HepG2 (cell line): ENCODE results near the gene SAMD14. TPM values are rescaled to one million over a fixed set of nuclear protein-coding genes. Genes with fewer than 3 reads are reported as not detected.

Source experiments
- ATAC-seq: fragments of 200-7000 bp; cut with Tn5 transposase; 3 replicates; pipeline ENCODE4 v1.9.1; 2020; ENCODE audit warnings: mild to moderate bottlenecking, moderate library complexity
- BruUV-seq: library from RNA; stranded (reverse); fragments of 400-500 nt; replicated peaks from 2 replicates; lab custom pipeline; 2021; lab: Mats Ljungman, UMichigan
- CTCF ChIA-PET: fragments of 300-600 bp; formaldehyde crosslinking; extraction: SDS; loops from one replicate; lab custom pipeline; 2021; ENCODE audit warnings: low total read pairs, inconsistent platforms, low intra/inter-chr PET ratio; lab: Yijun Ruan, JAX
- POLR2A ChIA-PET: fragments of 350-600 bp; sonication (Branson Sonifier 250); formaldehyde crosslinking; loops from one replicate; lab custom pipeline; 2020; ENCODE audit warnings: antibody characterized with exemption, inconsistent platforms; lab: Yijun Ruan, JAX
- DNase-seq: peaks from one replicate; pipeline ENCODE4 v3.0.0-alpha.2; 2015; ENCODE audit warnings: low spot score
- FAIRE-seq: peaks from 3 replicates; lab custom pipeline; 2011; peaks lifted over from hg19 to GRCh38; lab: Jason Lieb, UNC
- H2AFZ ChIP-seq: one replicate; pipeline ENCODE4 v1.6.1; 2011; ENCODE audit warnings: low read length, inconsistent platforms
- H3K27ac ChIP-seq: fragments of 300-600 bp; 3 replicates; pipeline ENCODE4 v1.8.0; 2011; ENCODE audit warnings: mixed run types, mild to moderate bottlenecking, mixed read lengths, low read length, inconsistent platforms; ENCODE audit not compliant: insufficient read depth; ENCODE audit errors: extremely low read length
- H3K27me3 ChIP-seq, 2 experiments: fragments of 200-600 bp in 1 of 2; 2 replicates in 1 of 2; 3 replicates in 1 of 2; pipeline versions ENCODE4 v1.6.0 to v1.8.0; 2011; ENCODE audit warnings: low read length in 2 of 2, mild to moderate bottlenecking in 2 of 2, moderate library complexity in 2 of 2, inconsistent platforms in 1 of 2; ENCODE audit not compliant: insufficient read depth in 2 of 2, control insufficient read depth in 1 of 2
- H3K36me3 ChIP-seq, 2 experiments: fragments of 200-600 bp in 1 of 2; replicated peaks in 1 of 2; 2 replicates in 1 of 2; 3 replicates in 1 of 2; pipeline versions ENCODE4 v1.5.1 to v1.8.0; 2011; ENCODE audit warnings: low read length in 2 of 2, inconsistent platforms in 1 of 2; ENCODE audit not compliant: insufficient read depth in 2 of 2, control insufficient read depth in 1 of 2
- H3K4me1 ChIP-seq: 2 replicates; pipeline ENCODE4 v1.5.1; 2012; ENCODE audit warnings: low read length, inconsistent platforms; ENCODE audit not compliant: insufficient read depth
- H3K4me2 ChIP-seq: 2 replicates; pipeline ENCODE4 v1.6.0; 2011; ENCODE audit warnings: low read depth, low read length, inconsistent platforms
- H3K4me3 ChIP-seq, 3 experiments: fragments of 200-600 bp in 1 of 3; sonication (generic), shearing (Covaris generic) in 1 of 3; replicated peaks in 1 of 3; 2 replicates each; pipeline ENCODE4 v1.5.1; 2011 to 2016; ENCODE audit warnings: low read length in 3 of 3, inconsistent platforms in 2 of 3, low read depth in 2 of 3, mild to moderate bottlenecking in 2 of 3, control low read depth in 1 of 3, mixed read lengths in 1 of 3; ENCODE audit not compliant: insufficient read depth in 1 of 3
- H3K79me2 ChIP-seq: one replicate; pipeline ENCODE4 v1.6.1; 2011; ENCODE audit warnings: low read length, inconsistent platforms; ENCODE audit not compliant: insufficient read depth
- H3K9ac ChIP-seq: 2 replicates; pipeline ENCODE4 v1.6.0; 2011; ENCODE audit warnings: mild to moderate bottlenecking, low read depth, low read length, inconsistent platforms; ENCODE audit not compliant: insufficient read depth
- H3K9me3 ChIP-seq: 2 replicates; pipeline ENCODE4 v1.5.1; 2012; ENCODE audit warnings: mild to moderate bottlenecking, low read length
- H4K20me1 ChIP-seq: 2 replicates; pipeline ENCODE4 v1.6.0; 2011; ENCODE audit warnings: inconsistent platforms, mild to moderate bottlenecking, low read length, moderate library complexity; ENCODE audit not compliant: insufficient read depth
- BORCS8-MEF2B ChIP-seq: sonication (generic); formaldehyde crosslinking; IDR thresholded peaks from 2 replicates; pipeline ENCODE4 v1.8.0; 2022; ENCODE audit warnings: mild to moderate bottlenecking, missing genetic modification reagents
- JUNB ChIP-seq: sonication (generic); formaldehyde crosslinking; IDR thresholded peaks from 2 replicates; pipeline ENCODE4 v1.8.0; 2022; ENCODE audit warnings: missing genetic modification reagents, mild to moderate bottlenecking, borderline replicate concordance
- POLR2G ChIP-seq: fragments of 200-400 bp; formaldehyde crosslinking; IDR thresholded peaks from 2 replicates; pipeline ENCODE4 v1.6.1; 2018; ENCODE audit warnings: mild to moderate bottlenecking, low read depth, low read length, moderate library complexity
- RFX5 ChIP-seq: IDR thresholded peaks from 2 replicates; pipeline ENCODE4 v1.6.1; 2011; ENCODE audit warnings: low read depth, low read length, improper control_type of control experiment
- ZNF256 ChIP-seq: sonication (generic); formaldehyde crosslinking; conservative IDR thresholded peaks from 2 replicates; pipeline ENCODE4 v1.4.0; 2020; ENCODE audit warnings: missing genetic modification reagents
- ZNF414 ChIP-seq: sonication (generic); formaldehyde crosslinking; IDR thresholded peaks from 2 replicates; pipeline ENCODE4 v1.5.0; 2020; ENCODE audit warnings: missing genetic modification reagents
- ZNF530 ChIP-seq: sonication (generic); formaldehyde crosslinking; IDR thresholded peaks from 2 replicates; pipeline ENCODE4 v1.5.0; 2020; ENCODE audit warnings: low read depth, mild to moderate bottlenecking, missing genetic modification reagents
- WGBS: methylation state at CpG from one replicate; pipeline ENCODE4 v1.1.6; 2017; ENCODE audit warnings: low lambda C conversion rate; 5-methylcytosine and 5-hydroxymethylcytosine counted together
- in situ Hi-C: cut with HindIII; loops from 2 replicates; pipeline ENCODE4 v1.10.0; 2017; ENCODE audit warnings: low pct_unique_long_range_greater_than_20kb; ENCODE audit not compliant: extremely low pct_ligation_motif_present
- intact Hi-C: fragments of 100-400 bp; cut with micrococcal nuclease; formaldehyde crosslinking; loops from one replicate; pipeline ENCODE4 v1.10.0; 2022; ENCODE audit not compliant: unreplicated experiment
- polyA plus RNA-seq, 8 experiments: library from polyadenylated mRNA; depleted of rRNA in 3 of 8; stranded (reverse) in 7 of 8; unstranded in 1 of 8; fragments of >200 nt; fragmentation: Illumina TruSeq in 4 of 8; extraction: Trizol in 4 of 8; gene quantifications; 2 replicates each; pipeline versions ENCODE4 v1.2.1 to v1.2.3, GENCODE V29; 2011 to 2016; ENCODE audit warnings: low read depth in 4 of 8, missing spikeins in 1 of 8, mixed read lengths in 1 of 8; ENCODE audit not compliant: insufficient read depth in 1 of 8
- total RNA-seq, 5 experiments: library from RNA; depleted of rRNA; stranded (reverse); fragments of >200 nt; fragmentation: Illumina TruSeq; extraction: Trizol; gene quantifications; 2 replicates each; pipeline ENCODE4 v1.2.3, GENCODE V29; 2016; ENCODE audit warnings: low read depth in 1 of 5
- TF ChIP-seq, protein P1 (sequence below): sonication (generic); formaldehyde crosslinking; IDR thresholded peaks from 2 replicates; pipeline ENCODE4 v1.4.0; 2020; ENCODE audit warnings: missing genetic modification reagents
- TF ChIP-seq, protein P2 (sequence below): sonication (generic); formaldehyde crosslinking; IDR thresholded peaks from 2 replicates; pipeline ENCODE4 v1.8.1; 2022; ENCODE audit warnings: mild to moderate bottlenecking, missing genetic modification reagents

SAMD14 gene
- total and polyA plus RNA-seq, 2 of the 13 experiments (the other 11 are each of a cell fraction or from before 2014, with no cell fraction given), result 0.07 to 0.22 TPM

GRCh38 chr17:50132104-50132794, 2.3 kb upstream of the SAMD14 start:
- no peak overlapping the region for H3K4me3 ChIP-seq
- 72% methylated on average over 6 of the region's 6 CpGs for WGBS
- H3K4me2 ChIP-seq, result no peak overlapping the region
- H3K9me3 ChIP-seq, result no peaks in the 10 kb centered on the region
- BruUV-seq, result no TSS peak
- in situ Hi-C loops (no loop called here), intact Hi-C loops (loop anchor here (2.0 kb wide), 1 partner anchor 37 kb away; the partner anchor contains the start of gene PDK2)
- H3K79me2 ChIP-seq, result no peaks in the 10 kb centered on the region
- peaks cover 10% of the 10 kb centered on the region in 2 experiments; a peak in 2 of 5 replicates for H3K36me3 ChIP-seq
- H4K20me1 ChIP-seq, result no peaks in the 10 kb centered on the region
- ChIA-PET CTCF (no interaction called here), POLR2A (interaction anchor here (0.9 to 1.6 kb wide), 5 partner anchors 9 to 46 kb away, joined by 3 to 6 read pairs (median 3); no protein-coding TSS in a partner anchor)
- FAIRE-seq (no peak), ATAC-seq (peak; percentile 11; the same call in 2 of the 3 replicates), DNase-seq (no peak)
- peaks cover 6 to 22% of the 10 kb centered on the region in 2 experiments for H3K27me3 ChIP-seq
- H3K27ac ChIP-seq, result peak overlapping the region; percentile 52
- H3K9ac ChIP-seq, result no peak overlapping the region
- peaks cover 53% of the 10 kb centered on the region for H3K4me1 ChIP-seq
- H2AFZ ChIP-seq, result no peak overlapping the region
- no peak for TF ChIP-seq ZNF530 (CRISPR knock-in tag)
- TF ChIP-seq BORCS8-MEF2B, result no peak
- TF ChIP-seq, protein P1, sequence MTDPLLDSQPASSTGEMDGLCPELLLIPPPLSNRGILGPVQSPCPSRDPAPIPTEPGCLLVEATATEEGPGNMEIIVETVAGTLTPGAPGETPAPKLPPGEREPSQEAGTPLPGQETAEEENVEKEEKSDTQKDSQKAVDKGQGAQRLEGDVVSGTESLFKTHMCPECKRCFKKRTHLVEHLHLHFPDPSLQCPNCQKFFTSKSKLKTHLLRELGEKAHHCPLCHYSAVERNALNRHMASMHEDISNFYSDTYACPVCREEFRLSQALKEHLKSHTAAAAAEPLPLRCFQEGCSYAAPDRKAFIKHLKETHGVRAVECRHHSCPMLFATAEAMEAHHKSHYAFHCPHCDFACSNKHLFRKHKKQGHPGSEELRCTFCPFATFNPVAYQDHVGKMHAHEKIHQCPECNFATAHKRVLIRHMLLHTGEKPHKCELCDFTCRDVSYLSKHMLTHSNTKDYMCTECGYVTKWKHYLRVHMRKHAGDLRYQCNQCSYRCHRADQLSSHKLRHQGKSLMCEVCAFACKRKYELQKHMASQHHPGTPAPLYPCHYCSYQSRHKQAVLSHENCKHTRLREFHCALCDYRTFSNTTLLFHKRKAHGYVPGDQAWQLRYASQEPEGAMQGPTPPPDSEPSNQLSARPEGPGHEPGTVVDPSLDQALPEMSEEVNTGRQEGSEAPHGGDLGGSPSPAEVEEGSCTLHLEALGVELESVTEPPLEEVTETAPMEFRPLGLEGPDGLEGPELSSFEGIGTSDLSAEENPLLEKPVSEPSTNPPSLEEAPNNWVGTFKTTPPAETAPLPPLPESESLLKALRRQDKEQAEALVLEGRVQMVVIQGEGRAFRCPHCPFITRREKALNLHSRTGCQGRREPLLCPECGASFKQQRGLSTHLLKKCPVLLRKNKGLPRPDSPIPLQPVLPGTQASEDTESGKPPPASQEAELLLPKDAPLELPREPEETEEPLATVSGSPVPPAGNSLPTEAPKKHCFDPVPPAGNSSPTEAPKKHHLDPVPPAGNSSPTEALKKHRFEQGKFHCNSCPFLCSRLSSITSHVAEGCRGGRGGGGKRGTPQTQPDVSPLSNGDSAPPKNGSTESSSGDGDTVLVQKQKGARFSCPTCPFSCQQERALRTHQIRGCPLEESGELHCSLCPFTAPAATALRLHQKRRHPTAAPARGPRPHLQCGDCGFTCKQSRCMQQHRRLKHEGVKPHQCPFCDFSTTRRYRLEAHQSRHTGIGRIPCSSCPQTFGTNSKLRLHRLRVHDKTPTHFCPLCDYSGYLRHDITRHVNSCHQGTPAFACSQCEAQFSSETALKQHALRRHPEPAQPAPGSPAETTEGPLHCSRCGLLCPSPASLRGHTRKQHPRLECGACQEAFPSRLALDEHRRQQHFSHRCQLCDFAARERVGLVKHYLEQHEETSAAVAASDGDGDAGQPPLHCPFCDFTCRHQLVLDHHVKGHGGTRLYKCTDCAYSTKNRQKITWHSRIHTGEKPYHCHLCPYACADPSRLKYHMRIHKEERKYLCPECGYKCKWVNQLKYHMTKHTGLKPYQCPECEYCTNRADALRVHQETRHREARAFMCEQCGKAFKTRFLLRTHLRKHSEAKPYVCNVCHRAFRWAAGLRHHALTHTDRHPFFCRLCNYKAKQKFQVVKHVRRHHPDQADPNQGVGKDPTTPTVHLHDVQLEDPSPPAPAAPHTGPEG, result no peak
- 0 out of 2 replicates have a peak, but pooled peaks have one; percentile 31 for TF ChIP-seq ZNF256 (CRISPR knock-in tag)
- TF ChIP-seq ZNF414 (CRISPR knock-in tag), result no peak
- TF ChIP-seq RFX5, result no peak
- TF ChIP-seq JUNB (CRISPR knock-in tag), result no peak
- 0 out of 2 replicates have a peak, but pooled peaks have one; percentile 14 for TF ChIP-seq POLR2G
- TF ChIP-seq, protein P2, sequence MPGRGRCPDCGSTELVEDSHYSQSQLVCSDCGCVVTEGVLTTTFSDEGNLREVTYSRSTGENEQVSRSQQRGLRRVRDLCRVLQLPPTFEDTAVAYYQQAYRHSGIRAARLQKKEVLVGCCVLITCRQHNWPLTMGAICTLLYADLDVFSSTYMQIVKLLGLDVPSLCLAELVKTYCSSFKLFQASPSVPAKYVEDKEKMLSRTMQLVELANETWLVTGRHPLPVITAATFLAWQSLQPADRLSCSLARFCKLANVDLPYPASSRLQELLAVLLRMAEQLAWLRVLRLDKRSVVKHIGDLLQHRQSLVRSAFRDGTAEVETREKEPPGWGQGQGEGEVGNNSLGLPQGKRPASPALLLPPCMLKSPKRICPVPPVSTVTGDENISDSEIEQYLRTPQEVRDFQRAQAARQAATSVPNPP (CRISPR knock-in tag), result no peak
